Mesenchymal stem cell (in vitro differentiated cells and primary cell): Measurements from ENCODE around the gene EXD2.

Source experiments
- DNase-seq: peaks from one replicate; pipeline ENCODE4 v3.0.0-alpha.2; 2013
- H2AFZ ChIP-seq: one replicate; pipeline ENCODE4 v1.6.1; 2013; ENCODE audit warnings: low read depth, mild to moderate bottlenecking, control low read depth, inconsistent platforms, low read length, moderate library complexity
- H2AK5ac ChIP-seq: 2 replicates; pipeline ENCODE4 v1.6.1; 2013; ENCODE audit warnings: low read length, moderate library complexity, mild to moderate bottlenecking, inconsistent platforms; ENCODE audit not compliant: severe bottlenecking
- H2BK120ac ChIP-seq: one replicate; pipeline ENCODE4 v1.6.1; 2013; ENCODE audit warnings: low read depth, mild to moderate bottlenecking, inconsistent platforms, low read length, moderate library complexity
- H2BK12ac ChIP-seq, 2 experiments: one replicate each; pipeline ENCODE4 v1.6.1; 2013; ENCODE audit warnings: inconsistent platforms in 2 of 2, low read length in 2 of 2, mild to moderate bottlenecking in 2 of 2, moderate library complexity in 2 of 2, control low read depth in 1 of 2
- H2BK15ac ChIP-seq: one replicate; pipeline ENCODE4 v1.6.1; 2013; ENCODE audit warnings: mild to moderate bottlenecking, low read depth, inconsistent platforms; ENCODE audit not compliant: poor library complexity, severe bottlenecking
- H2BK5ac ChIP-seq: 2 replicates; pipeline ENCODE4 v1.6.1; 2013; ENCODE audit warnings: low read depth, mild to moderate bottlenecking, low read length, control low read depth, inconsistent platforms; ENCODE audit not compliant: poor library complexity, severe bottlenecking
- H3K14ac ChIP-seq, 2 experiments: one replicate each; pipeline ENCODE4 v1.6.1; 2013; ENCODE audit warnings: inconsistent platforms in 2 of 2, low read length in 2 of 2, control low read depth in 1 of 2, mild to moderate bottlenecking in 1 of 2, moderate library complexity in 1 of 2
- H3K18ac ChIP-seq, 2 experiments: one replicate each; pipeline ENCODE4 v1.6.1; 2013; ENCODE audit warnings: inconsistent platforms in 2 of 2, low read length in 2 of 2, control low read depth in 1 of 2, low read depth in 1 of 2, mild to moderate bottlenecking in 1 of 2
- H3K23ac ChIP-seq, 2 experiments: one replicate each; pipeline ENCODE4 v1.6.1; 2013; ENCODE audit warnings: inconsistent platforms in 2 of 2, low read length in 2 of 2, mild to moderate bottlenecking in 2 of 2, moderate library complexity in 2 of 2, control low read depth in 1 of 2
- H3K27ac ChIP-seq: 2 replicates; pipeline ENCODE4 v1.5.1; 2013; ENCODE audit warnings: mild to moderate bottlenecking, moderate library complexity, low read length, control low read depth, inconsistent platforms; ENCODE audit not compliant: poor library complexity, severe bottlenecking
- H3K27me3 ChIP-seq, 2 experiments: 2 replicates each; pipeline versions ENCODE4 v1.6.1 to v1.7.0; 2013; ENCODE audit warnings: low read length in 2 of 2, mild to moderate bottlenecking in 2 of 2, moderate library complexity in 2 of 2, control low read depth in 1 of 2, inconsistent platforms in 1 of 2; ENCODE audit not compliant: control insufficient read depth in 1 of 2, insufficient read depth in 1 of 2
- H3K36me3 ChIP-seq, 2 experiments: 2 replicates each; pipeline versions ENCODE4 v1.6.1 to v1.7.0; 2013; ENCODE audit warnings: low read length in 2 of 2, control low read depth in 1 of 2, inconsistent platforms in 1 of 2, low read depth in 1 of 2, mild to moderate bottlenecking in 1 of 2; ENCODE audit not compliant: insufficient read depth in 2 of 2, control insufficient read depth in 1 of 2
- H3K4ac ChIP-seq, 2 experiments: one replicate each; pipeline ENCODE4 v1.6.1; 2013; ENCODE audit warnings: inconsistent platforms in 2 of 2, low read length in 2 of 2, mild to moderate bottlenecking in 2 of 2, moderate library complexity in 2 of 2, control low read depth in 1 of 2, low read depth in 1 of 2
- H3K4me1 ChIP-seq: 2 replicates; pipeline ENCODE4 v1.6.1; 2013; ENCODE audit warnings: low read depth, low read length, control low read depth; ENCODE audit not compliant: control insufficient read depth, insufficient read depth
- H3K4me2 ChIP-seq: 2 replicates; pipeline ENCODE4 v1.6.1; 2013; ENCODE audit warnings: low read length, mild to moderate bottlenecking, inconsistent platforms; ENCODE audit not compliant: poor library complexity, severe bottlenecking
- H3K4me3 ChIP-seq, 2 experiments: 2 replicates each; pipeline versions ENCODE4 v1.5.1 to v1.7.0; 2013; ENCODE audit warnings: low read length in 2 of 2, mild to moderate bottlenecking in 2 of 2, control low read depth in 1 of 2, low read depth in 1 of 2; ENCODE audit not compliant: insufficient read depth in 1 of 2
- H3K79me1 ChIP-seq: replicated peaks from 2 replicates; pipeline ENCODE4 v1.6.1; 2013; ENCODE audit warnings: mild to moderate bottlenecking, control low read depth, low read length, inconsistent platforms; ENCODE audit not compliant: poor library complexity, severe bottlenecking
- H3K9ac ChIP-seq: 2 replicates; pipeline ENCODE4 v1.7.0; 2013; ENCODE audit warnings: mild to moderate bottlenecking, low read length, moderate library complexity
- H3K9me3 ChIP-seq: 2 replicates; pipeline ENCODE4 v1.7.0; 2013; ENCODE audit warnings: mild to moderate bottlenecking, low read length; ENCODE audit not compliant: control insufficient read depth
- H4K8ac ChIP-seq: one replicate; pipeline ENCODE4 v1.6.1; 2013; ENCODE audit warnings: inconsistent platforms, mild to moderate bottlenecking, low read length, moderate library complexity
- H4K91ac ChIP-seq: one replicate; pipeline ENCODE4 v1.6.1; 2013; ENCODE audit warnings: mild to moderate bottlenecking, low read length, inconsistent platforms
- WGBS: methylation state at CpG from one replicate; pipeline ENCODE4 v1.1.7; 2013; ENCODE audit warnings: mixed read lengths; 5-methylcytosine and 5-hydroxymethylcytosine counted together

The EXD2 gene

DNA sequence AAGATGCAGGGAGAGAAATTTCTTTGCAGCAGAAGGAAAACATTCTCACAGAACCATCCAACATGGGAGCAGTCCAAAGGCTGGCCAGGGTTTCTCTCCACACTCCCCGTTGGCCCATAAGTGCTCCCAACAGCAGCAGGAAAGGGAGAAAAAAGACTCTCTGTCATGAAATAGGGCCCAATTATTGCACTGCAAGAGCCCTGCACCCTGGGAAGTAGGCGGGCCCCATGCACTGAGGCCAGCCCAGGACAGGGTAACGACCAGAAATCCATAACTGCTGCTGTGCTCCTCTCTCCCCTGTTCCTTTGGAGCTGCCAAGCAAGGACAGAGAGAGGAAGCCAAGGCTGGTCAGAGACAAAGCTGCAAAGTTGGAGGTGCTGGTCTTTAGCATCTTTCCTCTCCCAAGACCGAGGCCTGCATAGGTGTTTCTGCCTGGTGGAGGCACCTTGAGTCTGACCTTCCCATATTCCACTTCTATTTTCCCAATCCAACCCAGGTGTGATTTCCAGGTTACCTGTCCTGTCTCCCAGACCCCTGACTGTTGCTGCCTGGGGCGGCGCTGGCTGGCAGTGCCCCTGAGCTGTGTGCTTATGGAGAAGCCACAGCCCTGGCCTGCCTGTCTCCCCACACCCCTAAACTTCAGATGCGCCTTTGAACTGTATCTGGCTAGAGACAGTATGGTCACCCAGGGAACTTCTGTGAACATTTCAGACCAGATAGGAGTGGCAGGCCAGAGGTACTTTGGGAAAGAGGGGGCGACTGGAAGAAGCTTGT, 75.5 kb downstream of the EXD2 start:
- peaks cover 0 to 38% of the 10 kb centered on the region in 2 experiments for H3K27me3 ChIP-seq
- H4K91ac ChIP-seq: no peak overlapping the region
- WGBS: 97% methylated on average over 8 of the region's 8 CpGs

DNA sequence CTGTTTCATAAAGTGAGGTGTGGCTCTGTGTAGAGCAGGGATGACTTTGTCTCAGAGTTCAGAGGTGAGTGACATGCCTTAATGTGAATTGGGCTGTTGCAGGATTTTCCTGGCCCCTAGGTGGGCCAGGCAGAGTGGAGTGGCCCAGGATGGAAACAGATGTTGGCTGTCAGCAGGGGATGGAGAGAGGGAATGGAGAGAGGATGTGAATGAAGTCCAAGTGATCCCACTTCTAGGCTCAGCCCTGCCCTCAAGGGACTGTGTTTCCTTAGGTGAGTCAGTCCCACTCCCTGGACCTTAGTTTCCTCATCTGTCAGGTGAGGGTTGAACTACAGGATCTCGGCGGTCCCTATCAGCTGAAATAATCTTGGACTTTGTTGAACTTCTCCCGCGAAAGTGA, 76.2 kb downstream of the EXD2 start:
- H2AFZ ChIP-seq: no peak overlapping the region
- H4K91ac ChIP-seq: no peak overlapping the region
- H3K18ac ChIP-seq: no peak overlapping the region
- no peak overlapping the region for H3K27ac ChIP-seq
- no peak overlapping the region for H3K14ac ChIP-seq
- no peak overlapping the region for H2BK5ac ChIP-seq
- H2AK5ac ChIP-seq: no peak overlapping the region
- peak overlapping the region; percentile 71 for H3K9ac ChIP-seq
- H3K27me3 ChIP-seq: peaks cover 0 to 31% of the 10 kb centered on the region in 2 experiments
- no peak overlapping the region for H2BK15ac ChIP-seq
- H3K36me3 ChIP-seq: no peaks in the 10 kb centered on the region
- 95% methylated on average over 4 of the region's 4 CpGs for WGBS
- no peak overlapping the region for H3K4ac ChIP-seq
- no peaks in the 10 kb centered on the region for H3K79me1 ChIP-seq
- no peak overlapping the region for H3K4me3 ChIP-seq
- H2BK120ac ChIP-seq: no peak overlapping the region
- H3K23ac ChIP-seq: no peak overlapping the region
- no peak for DNase-seq
- H3K9me3 ChIP-seq: no peaks in the 10 kb centered on the region
- H2BK12ac ChIP-seq: peak overlapping the region in 1 of 2 experiments; percentile 9
- no peak overlapping the region for H4K8ac ChIP-seq
- H3K4me1 ChIP-seq: peaks cover 5% of the 10 kb centered on the region
- H3K4me2 ChIP-seq: no peak overlapping the region

More for the DNA sequence above, 75.5 kb downstream of the EXD2 start:
- Histone ChIP-seq H3K27ac (no peak overlapping the region), H2AK5ac (no peak overlapping the region), H2AFZ (no peak overlapping the region), H4K8ac (no peak overlapping the region), H3K4ac (no peak overlapping the region), H2BK12ac (peak overlapping the region in 1 of 2 experiments; percentile 21), H2BK5ac (no peak overlapping the region), H3K9ac (no peak overlapping the region), H3K4me3 (no peak overlapping the region), H3K4me2 (no peak overlapping the region), H3K23ac (no peak overlapping the region), H3K36me3 (no peaks in the 10 kb centered on the region), H3K9me3 (no peaks in the 10 kb centered on the region), H3K79me1 (no peaks in the 10 kb centered on the region), H3K14ac (no peak overlapping the region), H3K18ac (no peak overlapping the region), H3K4me1 (peaks cover 5% of the 10 kb centered on the region), H2BK120ac (no peak overlapping the region), H2BK15ac (no peak overlapping the region)
- no peak for DNase-seq

DNA sequence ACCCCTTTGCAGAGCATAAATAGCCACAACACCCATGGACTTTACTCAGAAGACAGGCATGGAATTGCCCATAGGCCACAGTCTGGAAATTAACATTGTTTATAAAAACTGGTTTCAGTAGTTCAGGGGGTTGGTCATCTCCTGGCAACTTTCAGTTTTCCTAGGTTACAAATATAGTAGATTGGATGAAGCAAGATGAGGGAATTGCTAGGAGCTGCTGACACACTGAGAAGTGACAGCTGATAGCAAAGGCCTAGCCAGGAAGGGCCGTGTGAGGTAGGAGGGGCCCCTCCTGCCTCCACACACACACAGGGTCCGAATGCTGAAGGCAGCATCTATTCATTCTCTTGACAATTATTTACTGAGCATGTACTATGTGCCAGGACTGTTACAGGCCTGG, 76.9 kb downstream of the EXD2 start:
- Histone ChIP-seq H3K4me1 (peaks cover 5% of the 10 kb centered on the region), H3K27me3 (peaks cover 0 to 31% of the 10 kb centered on the region in 2 experiments), H3K4me2 (no peak overlapping the region), H2BK12ac (no peak overlapping the region), H2BK15ac (no peak overlapping the region), H2AK5ac (no peak overlapping the region), H2BK5ac (no peak overlapping the region), H3K18ac (no peak overlapping the region), H3K4me3 (no peak overlapping the region), H3K27ac (no peak overlapping the region), H2BK120ac (no peak overlapping the region), H3K23ac (no peak overlapping the region), H3K36me3 (no peaks in the 10 kb centered on the region), H2AFZ (no peak overlapping the region), H3K4ac (no peak overlapping the region), H3K79me1 (no peaks in the 10 kb centered on the region), H4K91ac (no peak overlapping the region), H4K8ac (no peak overlapping the region), H3K9me3 (no peaks in the 10 kb centered on the region), H3K14ac (no peak overlapping the region), H3K9ac (peak overlapping the region; percentile 71)
- peak; percentile 86 for DNase-seq
- 24% methylated on average over 2 of the region's 2 CpGs for WGBS

DNA sequence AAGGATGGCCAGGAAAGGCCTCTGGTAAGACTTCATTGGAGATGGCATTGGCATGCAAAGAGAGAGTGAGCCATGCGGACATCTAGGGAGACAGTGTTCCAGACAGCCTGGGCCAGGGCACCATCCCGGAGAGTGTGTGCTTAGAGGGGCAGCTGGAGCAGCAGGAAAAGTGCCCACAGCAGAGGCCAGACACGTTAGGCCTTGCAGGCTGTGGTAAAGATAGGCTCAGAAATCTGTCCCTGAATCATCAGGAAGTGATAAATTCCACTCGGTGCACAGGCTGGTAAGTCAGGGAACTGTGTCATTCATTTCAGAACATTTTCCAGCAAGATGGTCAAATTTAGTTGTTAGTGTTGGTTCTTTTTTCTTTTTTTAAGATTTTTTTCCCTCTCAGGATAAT, 77.5 kb downstream of the EXD2 start:
- H3K27me3 ChIP-seq: peaks cover 0 to 32% of the 10 kb centered on the region in 2 experiments
- peak; percentile 75 for DNase-seq
- H4K91ac ChIP-seq: no peak overlapping the region
- H3K27ac ChIP-seq: no peak overlapping the region
- H2BK120ac ChIP-seq: no peak overlapping the region
- no peak overlapping the region for H2BK15ac ChIP-seq
- H2AFZ ChIP-seq: peak overlapping the region; percentile 48
- peak overlapping the region in 1 of 2 experiments; percentile 8 for H3K18ac ChIP-seq
- H3K4me3 ChIP-seq: no peak overlapping the region
- H2AK5ac ChIP-seq: no peak overlapping the region
- H2BK12ac ChIP-seq: peak overlapping the region in 1 of 2 experiments; percentile 23
- H3K4ac ChIP-seq: peak overlapping the region in 1 of 2 experiments; percentile 13
- 20% methylated on average over 4 of the region's 4 CpGs for WGBS
- peak overlapping the region; percentile 41 for H4K8ac ChIP-seq
- H3K4me2 ChIP-seq: no peak overlapping the region
- no peaks in the 10 kb centered on the region for H3K79me1 ChIP-seq
- H2BK5ac ChIP-seq: no peak overlapping the region
- no peak overlapping the region for H3K23ac ChIP-seq
- H3K4me1 ChIP-seq: peaks cover 5% of the 10 kb centered on the region
- H3K36me3 ChIP-seq: no peaks in the 10 kb centered on the region
- H3K9ac ChIP-seq: peak overlapping the region; percentile 71
- peak overlapping the region in 1 of 2 experiments; percentile 4 for H3K14ac ChIP-seq
- H3K9me3 ChIP-seq: no peaks in the 10 kb centered on the region
